K562 (cell line): ENCODE results near the gene NAT8L. TPM values are rescaled to one million over a fixed set of nuclear protein-coding genes. Genes with fewer than 3 reads are reported as not detected.
A peak's percentile ranks its signal among the peaks of the same experiment; 100 is the strongest.

ENCODE experiments used
- ATAC-seq: fragments of 200-7000 bp; cut with Tn5 transposase; 3 replicates; pipeline ENCODE4 v1.9.1; 2020; ENCODE audit warnings: moderate library complexity
- BruUV-seq: library from RNA; stranded (reverse); fragments of 400-500 nt; replicated peaks from 2 replicates; lab custom pipeline; 2021; lab: Mats Ljungman, UMichigan
- CTCF ChIA-PET: fragments of 300-600 bp; formaldehyde crosslinking; extraction: SDS; loops from one replicate; lab custom pipeline; 2021; ENCODE audit warnings: low intra/inter-chr PET ratio; lab: Yijun Ruan, JAX
- POLR2A ChIA-PET: fragments of 300-600, 350-650 bp; sonication (Branson Sonifier 250); formaldehyde crosslinking; extraction: SDS; loops from one replicate; lab custom pipeline; 2021; ENCODE audit warnings: antibody characterized with exemption, inconsistent platforms; lab: Yijun Ruan, JAX
- DNase-seq, 4 experiments: peaks; one replicate each; pipeline versions ENCODE4 v3.0.0 to v3.0.0-alpha.2; 2011 to 2018; ENCODE audit warnings: low spot score in 3 of 4, mixed read lengths in 3 of 4; ENCODE audit errors: extremely low read depth in 1 of 4
- FAIRE-seq: peaks from 2 replicates; lab custom pipeline; 2011; peaks lifted over from hg19 to GRCh38; lab: Jason Lieb, UNC
- H2AFZ ChIP-seq: 2 replicates; pipeline ENCODE4 v1.6.0; 2011; ENCODE audit warnings: low read depth, low read length, control low read depth, inconsistent platforms
- H3K27ac ChIP-seq: fragments of 200-600 bp; 3 replicates; pipeline ENCODE4 v1.8.0; 2011; ENCODE audit warnings: low read depth, mild to moderate bottlenecking, control low read depth, inconsistent platforms, low read length, moderate library complexity, mixed read lengths; ENCODE audit errors: extremely low read depth
- H3K27me3 ChIP-seq, 2 experiments: fragments of 300-600 bp in 1 of 2; 2 replicates in 1 of 2; 3 replicates in 1 of 2; pipeline versions ENCODE4 v1.6.0 to v1.8.0; 2011; ENCODE audit warnings: inconsistent platforms in 2 of 2, low read length in 2 of 2, mild to moderate bottlenecking in 1 of 2, mixed read lengths in 1 of 2, moderate library complexity in 1 of 2; ENCODE audit not compliant: control insufficient read depth in 2 of 2, insufficient read depth in 2 of 2
- H3K36me3 ChIP-seq: fragments of 300-600 bp; 3 replicates; pipeline ENCODE4 v1.8.0; 2011; ENCODE audit warnings: mild to moderate bottlenecking, low read length, inconsistent platforms; ENCODE audit not compliant: control insufficient read depth, insufficient read depth
- H3K4me1 ChIP-seq, 2 experiments: fragments of 200-600 bp in 1 of 2; replicated peaks in 1 of 2; 2 replicates in 1 of 2; 3 replicates in 1 of 2; pipeline versions ENCODE4 v1.5.1 to v1.8.0; 2011; ENCODE audit warnings: inconsistent platforms in 2 of 2, low read length in 2 of 2, mild to moderate bottlenecking in 1 of 2, mixed read lengths in 1 of 2, moderate library complexity in 1 of 2; ENCODE audit not compliant: control insufficient read depth in 2 of 2, insufficient read depth in 2 of 2
- H3K4me2 ChIP-seq: 2 replicates; pipeline ENCODE4 v1.6.1; 2011; ENCODE audit warnings: low read length, control low read depth, inconsistent platforms, mixed read lengths; ENCODE audit not compliant: insufficient read depth
- H3K4me3 ChIP-seq: fragments of 200-600 bp; sonication (generic), shearing (Covaris generic); 2 replicates; pipeline ENCODE4 v1.5.1; 2016; ENCODE audit warnings: control low read depth, inconsistent platforms
- H3K79me2 ChIP-seq: fragments of 200-600 bp; 3 replicates; pipeline ENCODE4 v1.8.0; 2011; ENCODE audit warnings: low read length, inconsistent platforms; ENCODE audit not compliant: control insufficient read depth, insufficient read depth
- H3K9ac ChIP-seq, 2 experiments: 2 replicates each; pipeline versions ENCODE4 v1.6.0 to v1.6.1; 2011; ENCODE audit warnings: low read depth in 2 of 2, low read length in 2 of 2, control low read depth in 1 of 2, inconsistent platforms in 1 of 2, mild to moderate bottlenecking in 1 of 2, mixed read lengths in 1 of 2; ENCODE audit not compliant: insufficient read depth in 1 of 2
- H3K9me1 ChIP-seq: one replicate; pipeline ENCODE4 v1.6.0; 2011; ENCODE audit warnings: inconsistent platforms, mild to moderate bottlenecking, low read length, moderate library complexity; ENCODE audit not compliant: control insufficient read depth, insufficient read depth
- H3K9me3 ChIP-seq: replicated peaks from 2 replicates; pipeline ENCODE4 v1.5.1; 2011; ENCODE audit warnings: low read depth, low read length, inconsistent platforms; ENCODE audit not compliant: control insufficient read depth, insufficient read depth
- H4K20me1 ChIP-seq: replicated peaks from 2 replicates; pipeline ENCODE4 v1.6.1; 2011; ENCODE audit warnings: low read length, inconsistent platforms, mixed read lengths; ENCODE audit not compliant: control insufficient read depth, insufficient read depth
- CEBPB ChIP-seq: fragments of 450-650 bp; IDR thresholded peaks from 2 replicates; pipeline ENCODE4 v1.6.1; 2016; ENCODE audit warnings: missing genetic modification characterization, missing compliant biosample characterization
- CEBPG ChIP-seq, 3 experiments: fragments of 200-800 bp in 1 of 3; sonication (Bioruptor generic) in 1 of 3; sonication (generic) in 1 of 3; formaldehyde crosslinking in 1 of 3; IDR thresholded peaks in 2 of 3; conservative IDR thresholded peaks in 1 of 3; 2 replicates each; pipeline versions ENCODE4 v1.6.1 to v1.8.0; 2016 to 2022; ENCODE audit warnings: missing compliant biosample characterization in 2 of 3, missing genetic modification characterization in 2 of 3, mild to moderate bottlenecking in 1 of 3, missing genetic modification reagents in 1 of 3
- FUS ChIP-seq: fragments of 200-400 bp; formaldehyde crosslinking; optimal IDR thresholded peaks from 2 replicates; pipeline ENCODE3; 2017; ENCODE audit warnings: low read depth, low read length
- SNRNP70 ChIP-seq: fragments of 200-400 bp; formaldehyde crosslinking; optimal IDR thresholded peaks from 2 replicates; pipeline ENCODE3; 2017; ENCODE audit warnings: low read depth, low read length
- TAF7 ChIP-seq: fragments of 450-650 bp; IDR thresholded peaks from 2 replicates; pipeline ENCODE4 v1.6.1; 2016; ENCODE audit warnings: missing genetic modification characterization, missing compliant biosample characterization
- WGBS: fragments of 100-300 bp; shearing (Covaris generic); methylation state at CpG from one replicate; pipeline ENCODE4 v1.1.6; 2016; ENCODE audit warnings: low coverage, mixed read lengths; ENCODE audit not compliant: insufficient coverage; ENCODE audit errors: missing lambda C conversion rate; 5-methylcytosine and 5-hydroxymethylcytosine counted together
- in situ Hi-C: fragments of 300-500 bp; cut with MboI; formaldehyde crosslinking; loops from 4 replicates; pipeline ENCODE4 v1.15.0; 2018; ENCODE audit warnings: inconsistent platforms, mixed read lengths
- intact Hi-C: fragments of 100-400 bp; cut with micrococcal nuclease; formaldehyde crosslinking; loops from 2 replicates; pipeline ENCODE4 v1.14.2; 2022
- polyA plus RNA-seq, 8 experiments: library from polyadenylated mRNA; depleted of rRNA in 4 of 8; stranded (reverse) in 5 of 8; unstranded in 3 of 8; fragments of >200 nt; fragmentation: Nextera tagmentation in 2 of 8; fragmentation: Illumina TruSeq in 1 of 8; extraction: Ambion mirVana in 2 of 8; extraction: Trizol in 1 of 8; gene quantifications; 2 replicates each; pipeline versions ENCODE4 v1.2.1 to v1.2.3, GENCODE V29; 2011 to 2014; ENCODE audit warnings: inconsistent platforms in 1 of 8, missing spikeins in 1 of 8
- total RNA-seq, 7 experiments: library from RNA; depleted of rRNA in 6 of 7; stranded (reverse); fragments of >200 nt in 6 of 7; fragmentation: Illumina TruSeq in 2 of 7; extraction: Trizol in 2 of 7; gene quantifications; 2 replicates each; pipeline versions ENCODE4 v1.2.1 to v1.2.3, GENCODE V29; 2011 to 2021; ENCODE audit warnings: low replicate concordance in 1 of 7
- TF ChIP-seq, protein P1 (sequence below), 2 experiments: fragments of 450-650 bp in 1 of 2; sonication (generic) in 1 of 2; formaldehyde crosslinking in 1 of 2; IDR thresholded peaks in 1 of 2; conservative IDR thresholded peaks in 1 of 2; 2 replicates each; pipeline versions ENCODE4 v1.6.1 to v1.8.1; 2016 to 2023; ENCODE audit warnings: mild to moderate bottlenecking in 2 of 2, moderate library complexity in 2 of 2, inconsistent platforms in 1 of 2, missing genetic modification reagents in 1 of 2

The NAT8L gene
- total and polyA plus RNA-seq, 9 of the 15 experiments (the other 6 are each of a cell fraction or from before 2014, with no cell fraction given) = 0.06 to 11.0 (median 1.5) TPM

DNA sequence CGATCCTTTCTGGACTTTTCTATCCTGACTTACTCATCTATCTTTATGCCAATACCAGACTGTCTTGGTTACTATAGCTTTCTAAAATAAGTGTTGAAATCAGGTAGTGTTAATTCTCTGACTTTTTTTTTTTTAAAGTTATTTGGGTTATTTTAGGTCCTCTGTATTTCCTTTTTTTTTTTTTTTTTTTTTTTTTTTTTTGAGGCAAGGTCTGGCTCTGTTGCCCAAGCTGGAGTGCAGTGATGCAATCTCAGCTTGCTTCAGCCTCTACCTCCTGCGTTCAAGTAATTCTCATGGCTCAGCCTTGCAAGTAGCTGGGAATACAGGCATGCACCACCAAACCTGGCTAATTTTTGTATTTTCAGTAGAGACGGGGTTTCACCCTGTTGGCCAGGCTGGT, 47.5 kb upstream of the NAT8L start:
- intact Hi-C loops (no loop called here), in situ Hi-C loops (no loop called here)
- Histone ChIP-seq H3K4me3 (no peak overlapping the region), H3K4me1 (peaks cover 25 to 42% of the 10 kb centered on the region in 2 experiments), H3K27me3 (no peaks in the 10 kb centered on the region), H3K79me2 (peaks cover 22% of the 10 kb centered on the region), H3K27ac (no peak overlapping the region), H4K20me1 (peaks cover 14% of the 10 kb centered on the region), H3K9me3 (no peaks in the 10 kb centered on the region), H2AFZ (no peak overlapping the region), H3K4me2 (no peak overlapping the region), H3K9ac (no peak overlapping the region), H3K36me3 (peaks cover 8% of the 10 kb centered on the region; the same call in 1 of the 3 replicates), H3K9me1 (no peaks in the 10 kb centered on the region)
- WGBS = 64% methylated on average over 3 of the region's 3 CpGs
- BruUV-seq = no TSS peak
- POLR2A ChIA-PET = interaction anchor here (0.5 to 0.8 kb wide), 3 partner anchors 19 to 66 kb away, joined by 3 read pairs; no protein-coding TSS in a partner anchor
- FAIRE-seq (no peak), ATAC-seq (no peak), DNase-seq (no peak)
- no peak for TF ChIP-seq FUS
- TF ChIP-seq CEBPB (tag) = peak; percentile 55
- TF ChIP-seq SNRNP70 = no peak
- TF ChIP-seq, protein P1, sequence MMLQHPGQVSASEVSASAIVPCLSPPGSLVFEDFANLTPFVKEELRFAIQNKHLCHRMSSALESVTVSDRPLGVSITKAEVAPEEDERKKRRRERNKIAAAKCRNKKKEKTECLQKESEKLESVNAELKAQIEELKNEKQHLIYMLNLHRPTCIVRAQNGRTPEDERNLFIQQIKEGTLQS (IDR thresholded peaks at IDR 0.05) = peak; percentile 33; the same call in 1 of the 2 replicates
- TF ChIP-seq, protein P1 (CRISPR knock-in tag; conservative IDR thresholded peaks at IDR 0.05) = no peak
- peak; percentile 17; the same call in 1 of the 2 replicates for TF ChIP-seq CEBPG (CRISPR knock-in tag; IDR thresholded peaks at IDR 0.05)
- peak in 1 of 2 experiments; percentile 45; a peak in 1 of 4 replicates for TF ChIP-seq CEBPG (tag; conservative IDR thresholded peaks at IDR 0.05 in 1 of 2, IDR thresholded peaks at IDR 0.05 in 1 of 2)
- TF ChIP-seq TAF7 = no peak
- CTCF ChIA-PET = interaction anchor here (0.6 kb wide), 1 partner anchor 31 kb away, joined by 3 read pairs; no protein-coding TSS in a partner anchor
